HCT116 (cell line): Measurements from ENCODE around the gene MUSK. TPM values are rescaled to one million over a fixed set of nuclear protein-coding genes. Genes with fewer than 3 reads are reported as not detected.
"Not testable (repeated sequence)": the region's sequence is repeated elsewhere in the genome, so short reads cannot be mapped to it uniquely, and the experiment has no call there.

Experiments
- ATAC-seq: fragments of 200-7000 bp; cut with Tn5 transposase; 2 replicates; pipeline ENCODE4 v1.9.1; 2020; ENCODE audit warnings: mild to moderate bottlenecking, moderate library complexity
- BruUV-seq: library from RNA; stranded (reverse); fragments of 400-500 nt; replicated peaks from 2 replicates; lab custom pipeline; 2021; lab: Mats Ljungman, UMichigan
- CTCF ChIA-PET: fragments of 300-600 bp; sonication (Branson Sonifier 250); formaldehyde crosslinking; loops from one replicate; lab custom pipeline; 2021; ENCODE audit warnings: antibody characterized with exemption; lab: Charles Lee
- POLR2A ChIA-PET: fragments of 300-600, 350-600 bp; sonication (Branson Sonifier 250); formaldehyde crosslinking; loops from one replicate; lab custom pipeline; 2021; ENCODE audit warnings: antibody characterized with exemption; lab: Charles Lee
- RAD21 ChIA-PET, 2 experiments: fragments of 300-600 bp; sonication (Branson Sonifier 250); formaldehyde crosslinking; loops; one replicate each; lab custom pipeline; 2023; ENCODE audit warnings: low total read pairs in 2 of 2; ENCODE audit not compliant: uncharacterized antibody in 2 of 2, unreplicated experiment in 2 of 2, low non-redundant PET in 1 of 2; lab: Charles Lee
- DNase-seq: peaks from one replicate; pipeline ENCODE4 v3.0.0-alpha.2; 2010; ENCODE audit warnings: low read depth, low spot score
- H2AFZ ChIP-seq: fragments of 200-600 bp; shearing (Covaris generic), sonication (generic); 2 replicates; pipeline ENCODE4 v1.6.1; 2017; ENCODE audit warnings: low read depth, mixed run types, mixed read lengths, antibody characterized with exemption, low read length; ENCODE audit not compliant: poor library complexity, severe bottlenecking
- H3K27ac ChIP-seq: 2 replicates; pipeline ENCODE4 v1.5.1; 2012; ENCODE audit warnings: low read depth, low read length
- H3K27me3 ChIP-seq: fragments of 200-600 bp; sonication (generic); 2 replicates; pipeline ENCODE4 v1.6.1; 2016; ENCODE audit warnings: mixed run types, low read length, mixed read lengths; ENCODE audit not compliant: insufficient read depth
- H3K36me3 ChIP-seq, 2 experiments: fragments of 200-500 bp in 1 of 2; fragments of 200-600 bp in 1 of 2; sonication (Bioruptor generic) in 1 of 2; sonication (generic) in 1 of 2; 2 replicates each; pipeline versions ENCODE4 v1.5.1 to v1.6.1; 2014 to 2016; ENCODE audit warnings: low read length in 2 of 2, inconsistent platforms in 1 of 2, mixed read lengths in 1 of 2, mixed run types in 1 of 2; ENCODE audit not compliant: insufficient read depth in 2 of 2, control insufficient read depth in 1 of 2
- H3K4me1 ChIP-seq, 2 experiments: fragments of 200-600 bp in 1 of 2; sonication (generic) in 1 of 2; 2 replicates each; pipeline versions ENCODE4 v1.5.1 to v1.6.1; 2012 to 2017; ENCODE audit warnings: low read length in 2 of 2, inconsistent platforms in 1 of 2, mild to moderate bottlenecking in 1 of 2, mixed read lengths in 1 of 2, mixed run types in 1 of 2, moderate library complexity in 1 of 2; ENCODE audit not compliant: insufficient read depth in 2 of 2, control insufficient read depth in 1 of 2
- H3K4me2 ChIP-seq: fragments of 200-600 bp; sonication (generic); 2 replicates; pipeline ENCODE4 v1.6.1; 2017; ENCODE audit warnings: mixed run types, low read length, mixed read lengths
- H3K4me3 ChIP-seq, 2 experiments: fragments of 200-600 bp in 1 of 2; sonication (generic) in 1 of 2; replicated peaks in 1 of 2; 2 replicates each; pipeline ENCODE4 v1.5.1; 2011 to 2016; ENCODE audit warnings: low read length in 2 of 2, control low read depth in 1 of 2, low read depth in 1 of 2, mild to moderate bottlenecking in 1 of 2, mixed read lengths in 1 of 2, mixed run types in 1 of 2
- H3K79me2 ChIP-seq: fragments of 200-600 bp; sonication (generic); 2 replicates; pipeline ENCODE4 v1.6.1; 2017; ENCODE audit warnings: mild to moderate bottlenecking, mixed run types, low read length, moderate library complexity, mixed read lengths; ENCODE audit not compliant: insufficient read depth
- H3K9ac ChIP-seq: fragments of 200-600 bp; sonication (generic); 2 replicates; pipeline ENCODE4 v1.6.1; 2016; ENCODE audit warnings: low read length, mixed read lengths
- H3K9me2 ChIP-seq: fragments of 200-600 bp; sonication (generic), shearing (Covaris generic); 2 replicates; pipeline ENCODE4 v1.6.1; 2017; ENCODE audit warnings: mixed run types, mild to moderate bottlenecking, moderate library complexity; ENCODE audit not compliant: insufficient read depth
- H3K9me3 ChIP-seq, 2 experiments: fragments of 200-500 bp in 1 of 2; fragments of 200-600 bp in 1 of 2; sonication (Bioruptor generic) in 1 of 2; sonication (generic) in 1 of 2; 2 replicates each; pipeline ENCODE4 v1.6.1; 2014 to 2017; ENCODE audit warnings: low read length in 2 of 2, mixed read lengths in 2 of 2, inconsistent platforms in 1 of 2, low read depth in 1 of 2, mild to moderate bottlenecking in 1 of 2, mixed run types in 1 of 2, moderate library complexity in 1 of 2; ENCODE audit not compliant: control insufficient read depth in 1 of 2, insufficient read depth in 1 of 2
- H4K20me1 ChIP-seq: fragments of 200-600 bp; sonication (generic), shearing (Covaris generic); 2 replicates; pipeline ENCODE4 v1.6.1; 2017; ENCODE audit warnings: mixed run types, mild to moderate bottlenecking, moderate library complexity; ENCODE audit not compliant: insufficient read depth
- CEBPB ChIP-seq: IDR thresholded peaks from 2 replicates; pipeline ENCODE4 v1.6.1; 2012; ENCODE audit warnings: low read depth
- EZH2phosphoT487 ChIP-seq: fragments of 200-600 bp; IDR thresholded peaks from 2 replicates; pipeline ENCODE4 v1.6.1; 2018; ENCODE audit warnings: antibody characterized with exemption, borderline replicate concordance
- REST ChIP-seq: IDR thresholded peaks from 2 replicates; pipeline ENCODE4 v1.6.1; 2012; ENCODE audit warnings: low read depth
- intact Hi-C: fragments of 100-400 bp; cut with micrococcal nuclease; formaldehyde crosslinking; loops from 2 replicates; pipeline ENCODE4 v1.10.0; 2022
- total RNA-seq: library from RNA; stranded (reverse); gene quantifications from one replicate; pipeline ENCODE4 v1.2.1, GENCODE V29; 2021; ENCODE audit not compliant: unreplicated experiment

The MUSK gene
- total RNA-seq, 1 experiment from 2014 or later: not detected

DNA sequence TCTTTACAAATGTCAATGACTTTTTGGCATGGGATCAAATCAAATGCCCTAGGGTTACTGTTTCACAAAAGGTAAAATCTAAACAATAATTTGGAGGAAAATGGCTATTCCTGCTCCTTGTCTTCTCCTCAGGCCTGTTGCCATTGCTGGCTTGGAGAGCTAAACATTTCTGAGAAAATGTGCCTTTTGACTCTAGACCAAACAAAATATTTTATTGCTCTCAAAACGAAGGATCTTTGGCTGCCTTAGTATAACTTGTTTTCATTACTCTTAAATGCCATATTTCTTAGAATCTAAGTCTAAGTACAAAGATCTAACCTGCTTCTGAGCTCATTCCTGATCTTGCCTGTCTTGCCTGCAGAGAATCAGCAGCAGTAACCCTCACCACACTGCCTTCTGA lies 116.6 kb downstream of the MUSK start (continued):
- TF ChIP-seq EZH2phosphoT487 (no peak), CEBPB (no peak)

- BruUV-seq, CTCF ChIA-PET, POLR2A ChIA-PET, H3K4me1 ChIP-seq, H3K27ac ChIP-seq, H2AFZ ChIP-seq, H3K4me2 ChIP-seq, H3K9me2 ChIP-seq, H3K36me3 ChIP-seq, DNase-seq, H3K9me3 ChIP-seq, ATAC-seq, H3K9ac ChIP-seq, H4K20me1 ChIP-seq, H3K79me2 ChIP-seq, intact Hi-C loops, H3K27me3 ChIP-seq, H3K4me3 ChIP-seq, RAD21 ChIA-PET: not testable (repeated sequence)
These were observed 119.8 kb downstream of the MUSK start for GRCh38 chr9:110788396-110788795.

DNA sequence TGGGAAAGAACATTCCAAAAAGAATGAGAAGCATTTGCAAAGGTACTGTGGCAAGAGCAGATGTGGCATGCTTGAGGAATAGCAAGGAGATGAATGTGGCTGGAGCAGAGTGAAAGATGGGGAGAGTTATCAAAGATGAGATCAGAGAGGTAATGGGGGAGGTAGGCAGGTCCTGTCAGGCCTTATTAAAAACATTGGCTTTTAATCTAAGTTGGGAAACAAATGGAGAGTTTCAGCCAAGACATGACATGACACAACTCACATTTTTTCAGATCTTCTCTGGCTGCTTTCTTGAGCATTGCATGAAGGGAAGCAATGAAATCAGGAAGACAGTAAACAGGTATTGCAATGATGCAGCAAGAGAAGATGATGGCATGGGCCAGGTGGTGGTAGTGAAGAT lies 120.3 kb downstream of the MUSK start:
- Histone ChIP-seq H3K36me3 (no peaks in the 10 kb centered on the region), H3K4me3 (no peak overlapping the region), H3K27ac (no peak overlapping the region), H3K9me3 (no peaks in the 10 kb centered on the region), H2AFZ (no peak overlapping the region), H3K9me2 (no peaks in the 10 kb centered on the region), H3K27me3 (no peaks in the 10 kb centered on the region), H3K4me1 (no peaks in the 10 kb centered on the region), H3K79me2 (no peaks in the 10 kb centered on the region), H3K4me2 (no peak overlapping the region), H3K9ac (no peak overlapping the region), H4K20me1 (no peaks in the 10 kb centered on the region)
- POLR2A ChIA-PET: no interaction called here
- RAD21 ChIA-PET: no interaction called here
- CTCF ChIA-PET: no interaction called here
- no peak for DNase-seq
- ATAC-seq: no peak
- no TSS peak for BruUV-seq
- intact Hi-C loops: no loop called here
- TF ChIP-seq REST: no peak
